Epithelial cell of esophagus (primary cell): ENCODE results near the gene N4BP2.
"Not testable (repeated sequence)": the region's sequence is repeated elsewhere in the genome, so short reads cannot be mapped to it uniquely, and the experiment has no call there.

Experiments used
- DNase-seq: peaks from one replicate; pipeline ENCODE4 v3.0.0; 2010; ENCODE audit warnings: low read depth
- H3K4me3 ChIP-seq: 2 replicates; pipeline ENCODE4 v1.5.1; 2011; ENCODE audit warnings: mild to moderate bottlenecking, low read length, control low read depth
- CTCF ChIP-seq: IDR thresholded peaks from 2 replicates; pipeline ENCODE4 v1.5.1; 2011; ENCODE audit warnings: low read depth, mild to moderate bottlenecking, low read length, control low read depth, inconsistent platforms; ENCODE audit not compliant: insufficient read depth; ENCODE audit errors: missing control alignments

Gene N4BP2

GRCh38 chr4:40056716-40057585 is at the start of gene N4BP2:
Gene N4BP2, plus strand, starts transcription at chr4:40056850. Its CDS starts 40,491 bp downstream, at chr4:40097341.
- peak; percentile 80 for DNase-seq
- TF ChIP-seq CTCF, result peak; percentile 44

GRCh38 chr4:40016007-40016406 is 40.6 kb upstream of the N4BP2 start:
- H3K4me3 ChIP-seq, result no peak overlapping the region
- no peak for DNase-seq
- TF ChIP-seq CTCF, result no peak

More at GRCh38 chr4:40056716-40057585, at the start of gene N4BP2:
- peak within 1 kb of the TSS; percentile 74 for H3K4me3 ChIP-seq

DNA sequence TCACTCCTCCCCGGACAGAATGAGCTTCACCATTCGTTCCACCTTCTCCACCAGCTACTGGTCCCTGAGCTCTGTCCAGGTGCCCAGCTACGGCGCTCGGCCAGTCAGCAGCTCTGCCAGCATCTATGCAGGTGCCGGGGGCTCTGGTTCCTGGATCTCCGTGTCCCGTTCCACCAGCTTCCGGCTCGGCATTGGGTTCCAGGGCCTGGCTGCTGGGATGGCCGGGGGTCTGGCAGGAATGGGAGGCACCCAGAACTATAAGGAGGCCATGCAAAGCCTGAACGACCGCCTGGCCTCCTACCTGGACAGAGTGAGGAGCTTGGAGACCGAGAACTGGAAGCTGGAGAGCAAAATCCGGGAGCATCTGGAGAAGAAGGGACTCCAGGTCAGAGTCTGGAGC is 36.4 kb upstream of the N4BP2 start:
- TF ChIP-seq CTCF, result no peak
- no peak overlapping the region for H3K4me3 ChIP-seq
- DNase-seq, result no peak

- not testable (repeated sequence) for DNase-seq, H3K4me3 ChIP-seq
These were observed 35.5 kb upstream of the N4BP2 start for GRCh38 chr4:40021116-40021515.

DNA sequence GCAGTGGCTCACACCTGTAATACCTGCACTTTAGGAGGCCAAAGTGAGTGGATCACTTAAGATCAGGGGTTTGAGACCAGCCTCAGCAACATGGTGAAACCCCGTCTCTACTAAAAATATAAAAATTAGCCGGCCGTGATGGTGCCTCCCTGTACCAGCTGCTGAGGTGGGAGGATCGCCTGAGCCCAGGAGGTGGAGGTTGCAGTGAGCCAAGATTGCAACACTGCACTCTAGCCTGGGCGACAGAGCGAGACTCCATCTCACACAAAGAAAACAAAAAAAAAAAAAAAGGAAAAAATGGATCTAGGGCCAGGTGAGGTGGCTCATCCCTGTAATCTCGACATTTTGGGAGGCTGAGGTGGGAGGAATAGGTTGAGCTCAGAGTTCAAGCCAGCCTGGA is 32.6 kb upstream of the N4BP2 start:
- not testable (repeated sequence) for H3K4me3 ChIP-seq, DNase-seq

DNA sequence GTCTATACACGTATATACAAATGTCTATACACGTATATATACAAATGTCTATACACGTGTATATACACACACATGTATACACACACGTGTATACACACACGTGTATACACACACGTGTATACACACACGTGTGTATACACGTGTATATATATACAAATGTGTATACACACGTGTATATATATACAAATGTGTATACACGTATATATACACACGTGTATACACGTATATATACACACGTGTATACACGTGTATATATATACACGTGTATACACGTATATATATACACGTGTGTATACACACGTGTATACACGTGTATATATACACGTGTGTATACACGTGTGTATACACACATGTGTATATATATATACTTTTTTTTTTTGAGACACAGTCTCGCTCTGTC is 23.9 kb upstream of the N4BP2 start:
- no peak overlapping the region for H3K4me3 ChIP-seq
- TF ChIP-seq CTCF, result no peak
- no peak for DNase-seq

DNA sequence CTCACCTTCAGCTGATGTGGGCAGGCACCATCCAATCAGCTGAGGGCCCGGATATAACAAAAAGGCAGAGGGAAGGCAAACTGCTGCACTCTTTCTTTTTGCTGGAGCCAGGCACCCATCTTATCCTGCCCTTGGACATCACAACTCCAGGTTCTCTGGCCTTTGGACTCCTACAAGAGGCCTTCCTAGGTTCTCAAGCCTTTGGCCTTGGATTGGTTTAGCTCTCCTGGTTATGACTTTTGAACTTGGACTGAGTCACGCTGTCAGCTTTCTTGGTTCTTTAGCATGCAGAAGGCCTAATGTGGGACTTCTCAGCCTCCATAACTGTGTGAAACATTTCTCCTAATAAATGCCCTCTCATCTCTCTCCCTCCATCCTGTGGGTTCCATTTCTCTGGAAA is 23.0 kb upstream of the N4BP2 start:
- TF ChIP-seq CTCF, result no peak
- no peak for DNase-seq
- H3K4me3 ChIP-seq, result no peak overlapping the region

DNA sequence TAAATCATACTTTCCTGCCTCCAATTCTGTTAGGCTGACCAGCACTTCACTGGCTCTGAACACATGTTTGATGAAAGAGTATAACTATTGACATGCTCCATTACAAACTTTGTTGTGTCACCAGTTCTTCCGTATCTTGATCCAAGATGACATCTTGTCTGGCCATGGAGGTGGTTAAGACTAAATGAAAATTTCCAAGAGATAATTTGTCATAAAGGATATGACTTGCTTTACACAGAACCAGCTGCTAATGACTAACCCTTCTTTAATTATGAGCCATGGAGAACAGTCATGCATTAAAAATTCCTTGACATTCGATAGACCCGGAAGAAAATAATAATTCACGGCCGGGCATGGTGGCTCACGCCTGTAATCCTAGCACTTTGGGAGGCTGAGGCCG is 17.7 kb upstream of the N4BP2 start:
- H3K4me3 ChIP-seq, result no peak overlapping the region
- no peak for TF ChIP-seq CTCF
- peak; percentile 89 for DNase-seq
